Stimulated activated CD4-positive, alpha-beta T cell treated with anti-CD3 and anti-CD28 coated beads, Interleukin-2, amount 100 ng/mL, for 4 hours (primary cell): ENCODE results near the gene RSRC2.
"Not testable (repeated sequence)": the region's sequence is repeated elsewhere in the genome, so short reads cannot be mapped to it uniquely, and the experiment has no call there.

Experiments used
- DNase-seq: peaks from one replicate; pipeline ENCODE4 v3.0.0-alpha.2; 2020; ENCODE audit warnings: low read depth

Gene RSRC2

GRCh38 chr12:122526683-122527477, at the start of gene RSRC2, which contains the start of gene KNTC1:
Gene RSRC2 (minus strand): TSS chr12:122526936. CDS start chr12:122526853, 83 bp downstream.
Gene KNTC1 (plus strand): TSS chr12:122527249. CDS start chr12:122530064, 2,815 bp downstream.
- DNase-seq, result peak; percentile 98

- no peak for DNase-seq
Measured at GRCh38 chr12:122571821-122572220, 45.1 kb upstream of the RSRC2 start.

GRCh38 chr12:122570006-122570405, 43.3 kb upstream of the RSRC2 start:
- not testable (repeated sequence) for DNase-seq

- DNase-seq, result no peak
Measured at GRCh38 chr12:122569288-122569687, 42.6 kb upstream of the RSRC2 start.

- not testable (repeated sequence) for DNase-seq
Measured at GRCh38 chr12:122566816-122567215, 40.1 kb upstream of the RSRC2 start.

GRCh38 chr12:122563361-122563760, 36.6 kb upstream of the RSRC2 start:
- no peak for DNase-seq

- DNase-seq, result no peak
Measured at GRCh38 chr12:122560138-122560537, 33.4 kb upstream of the RSRC2 start.

GRCh38 chr12:122558745-122559641, 32.3 kb upstream of the RSRC2 start:
- DNase-seq, result no peak

GRCh38 chr12:122547330-122547729, 20.6 kb upstream of the RSRC2 start:
- no peak for DNase-seq

- DNase-seq, result no peak
Measured at GRCh38 chr12:122545855-122546254, 19.1 kb upstream of the RSRC2 start.

GRCh38 chr12:122544537-122544936, 17.8 kb upstream of the RSRC2 start:
- DNase-seq, result no peak

GRCh38 chr12:122538496-122538895, 11.8 kb upstream of the RSRC2 start:
- no peak for DNase-seq

- DNase-seq, result no peak
Measured at GRCh38 chr12:122537021-122537420, 10.3 kb upstream of the RSRC2 start.

- DNase-seq, result no peak
Measured at GRCh38 chr12:122533856-122534255, 7.1 kb upstream of the RSRC2 start.

GRCh38 chr12:122528992-122529391, 2.3 kb upstream of the RSRC2 start:
- no peak for DNase-seq

- DNase-seq, result no peak
Measured at GRCh38 chr12:122528582-122528981, 1.8 kb upstream of the RSRC2 start.

- peak; percentile 9 for DNase-seq
Measured at GRCh38 chr12:122527478-122527944, 775 bp upstream of the RSRC2 start.

GRCh38 chr12:122523846-122524718, 2.7 kb downstream of the RSRC2 start:
- no peak for DNase-seq

GRCh38 chr12:122523280-122523679, 3.5 kb downstream of the RSRC2 start:
- no peak for DNase-seq

- no peak for DNase-seq
Measured at GRCh38 chr12:122520676-122521075, 6.1 kb downstream of the RSRC2 start.

- DNase-seq, result no peak
Measured at GRCh38 chr12:122519418-122519817, 7.3 kb downstream of the RSRC2 start.

GRCh38 chr12:122518908-122519307, 7.8 kb downstream of the RSRC2 start:
- DNase-seq, result no peak
